NCI-H446 (cell line): ENCODE measurements around the gene CNTFR.
"Not testable (repeated sequence)": the region's sequence is repeated elsewhere in the genome, so short reads cannot be mapped to it uniquely, and the experiment has no call there.

Experiments
- DNase-seq, 2 experiments: peaks; one replicate each; lab custom pipeline; 2025; lab: John Stamatoyannopoulos, UW

CNTFR gene, protein sequence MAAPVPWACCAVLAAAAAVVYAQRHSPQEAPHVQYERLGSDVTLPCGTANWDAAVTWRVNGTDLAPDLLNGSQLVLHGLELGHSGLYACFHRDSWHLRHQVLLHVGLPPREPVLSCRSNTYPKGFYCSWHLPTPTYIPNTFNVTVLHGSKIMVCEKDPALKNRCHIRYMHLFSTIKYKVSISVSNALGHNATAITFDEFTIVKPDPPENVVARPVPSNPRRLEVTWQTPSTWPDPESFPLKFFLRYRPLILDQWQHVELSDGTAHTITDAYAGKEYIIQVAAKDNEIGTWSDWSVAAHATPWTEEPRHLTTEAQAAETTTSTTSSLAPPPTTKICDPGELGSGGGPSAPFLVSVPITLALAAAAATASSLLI

DNA sequence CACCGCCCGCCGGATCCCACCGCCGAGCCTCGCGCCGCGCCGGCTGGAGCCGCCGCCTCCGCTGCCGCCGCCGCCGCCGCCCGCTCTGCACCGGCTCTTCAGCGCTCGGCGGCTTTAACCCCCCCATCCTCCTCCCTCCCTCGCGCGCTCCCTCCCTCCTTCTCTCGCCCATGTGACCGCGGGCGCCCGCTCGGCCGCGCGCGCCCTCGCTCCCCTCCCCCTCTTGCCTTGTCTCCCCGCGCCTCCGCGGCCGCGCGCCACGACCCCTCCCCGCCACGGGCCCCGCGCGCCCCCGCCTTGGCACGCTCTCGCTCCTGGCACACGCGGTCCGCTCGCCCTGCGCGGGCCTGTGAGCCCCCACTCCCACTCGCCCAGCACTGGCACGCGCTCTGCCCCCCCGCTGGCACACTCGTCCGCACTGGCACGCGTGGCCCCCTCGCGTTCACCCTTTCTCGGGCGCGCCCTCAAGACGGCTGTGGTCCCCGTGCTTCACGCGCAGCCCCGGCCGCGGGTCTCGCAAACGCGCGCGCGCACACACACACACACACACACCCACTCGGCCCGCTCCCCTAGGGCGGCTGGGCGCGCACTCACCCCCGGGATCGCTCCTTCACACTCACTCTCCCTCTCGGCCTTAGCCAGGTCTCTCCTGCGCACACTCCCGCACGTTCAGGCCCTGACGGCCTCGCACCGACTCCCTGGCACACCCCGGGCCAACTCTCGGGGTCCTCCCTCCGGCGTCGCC, at the start of gene CNTFR:
CNTFR (minus strand) TSS at position 89 of the 745 bp plus-strand sequence. CDS start 20,743 bp downstream, outside the sequence.
- peak in 1 of 2 experiments; percentile 67 for DNase-seq

- DNase-seq, result not testable (repeated sequence)
These were observed 49.8 kb upstream of the CNTFR start for GRCh38 chr9:34639322-34639721.

DNA sequence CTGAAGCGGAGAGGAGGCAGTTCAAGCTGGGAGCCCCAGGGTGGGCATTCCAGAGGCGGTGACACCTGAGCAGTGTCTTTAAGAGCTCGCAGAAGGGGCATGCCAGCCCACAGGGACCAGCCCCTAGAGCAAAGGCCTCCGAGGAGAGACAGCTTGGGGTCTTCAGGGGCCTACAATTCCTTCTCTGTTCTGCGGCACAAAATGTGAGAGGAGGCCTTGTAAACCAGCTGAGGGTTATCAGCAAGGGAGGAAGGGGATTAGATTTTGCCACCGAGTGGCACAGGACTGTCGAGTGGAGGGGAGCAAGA, 48.6 kb upstream of the CNTFR start:
- DNase-seq, result no peak

GRCh38 chr9:34637356-34638137, 48.0 kb upstream of the CNTFR start, which contains the start of gene SIGMAR1:
SIGMAR1 (minus strand) TSS chr9:34637787; CDS start chr9:34637697, 90 bp downstream.
- DNase-seq, result peak; percentile 91 to 97

DNA sequence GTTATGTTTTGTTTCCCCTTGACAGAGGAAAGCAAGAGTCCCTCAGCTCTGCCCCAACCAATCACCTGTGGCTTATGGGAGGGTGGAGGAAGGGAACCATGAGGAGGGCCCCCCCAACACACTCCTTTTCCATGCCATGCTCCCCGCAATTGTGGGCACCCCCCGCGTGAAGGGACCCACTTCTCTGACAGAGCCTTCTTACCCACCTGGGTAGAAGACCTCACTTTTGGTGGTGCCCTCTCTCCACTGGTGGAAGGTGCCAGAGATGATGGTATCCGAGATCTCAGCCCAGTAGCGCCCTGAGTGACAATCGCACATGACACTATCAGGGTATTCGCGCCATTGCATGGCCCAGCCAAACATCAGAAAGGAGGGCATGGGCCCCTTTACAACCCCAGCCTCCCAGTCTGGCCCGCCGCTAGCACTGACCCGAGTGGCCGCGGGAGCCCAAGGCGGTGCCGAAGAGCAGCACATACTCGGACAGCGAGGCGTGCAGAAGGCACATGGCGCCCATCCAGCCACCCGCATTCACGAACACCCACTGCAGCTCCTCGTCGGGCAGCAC, 47.3 kb upstream of the CNTFR start:
- DNase-seq, result no peak

DNA sequence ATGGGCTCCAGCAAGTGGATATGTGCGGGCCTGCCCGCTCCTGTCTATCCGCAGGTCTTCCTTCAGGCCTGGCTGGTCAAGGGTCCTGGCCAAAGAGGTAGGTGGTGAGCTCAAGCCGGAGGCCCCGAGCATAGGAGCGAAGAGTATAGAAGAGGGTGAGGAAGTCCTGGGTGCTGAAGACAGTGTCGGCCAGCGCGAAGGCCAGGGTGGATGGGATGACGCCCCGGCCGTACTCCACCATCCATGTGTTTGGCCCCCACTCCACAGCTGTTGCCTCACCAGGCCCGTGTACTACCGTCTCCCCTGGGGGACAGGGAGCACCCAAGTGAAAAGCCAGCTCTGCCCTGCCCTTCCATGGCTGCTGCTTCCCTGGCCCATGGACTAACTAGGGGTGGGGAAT, 46.0 kb upstream of the CNTFR start:
- DNase-seq, result no peak

GRCh38 chr9:34634551-34635248, 45.2 kb upstream of the CNTFR start:
- no peak for DNase-seq

GRCh38 chr9:34633851-34634550, 44.5 kb upstream of the CNTFR start:
- DNase-seq, result peak; percentile 41 to 69

- no peak for DNase-seq
These were observed 43.6 kb upstream of the CNTFR start for GRCh38 chr9:34633166-34633565.

GRCh38 chr9:34630402-34631154, 41.1 kb upstream of the CNTFR start:
- no peak for DNase-seq

DNA sequence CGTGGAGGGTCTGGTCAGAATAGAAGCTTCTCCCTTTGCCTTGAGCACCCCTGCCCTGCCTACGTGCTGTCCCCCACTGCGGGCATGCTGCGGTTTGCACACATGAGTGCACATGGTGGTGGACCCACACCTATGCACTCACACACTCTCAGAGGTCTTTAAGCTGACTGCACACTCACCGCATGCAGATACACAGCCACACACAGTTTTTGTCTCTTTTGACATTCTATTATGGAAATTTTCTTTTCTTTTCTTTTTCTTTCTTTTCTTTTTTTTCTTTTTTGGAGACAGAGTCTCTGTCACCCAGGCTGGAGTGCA, 39.9 kb upstream of the CNTFR start:
- DNase-seq, result no peak

- DNase-seq, result no peak
These were observed 39.3 kb upstream of the CNTFR start, which contains the start of gene ARID3C for GRCh38 chr9:34628656-34629490. ARID3C (minus strand) TSS chr9:34629066; CDS start chr9:34628014, 1,052 bp downstream.

GRCh38 chr9:34627716-34628655, 38.5 kb upstream of the CNTFR start:
- no peak for DNase-seq

DNA sequence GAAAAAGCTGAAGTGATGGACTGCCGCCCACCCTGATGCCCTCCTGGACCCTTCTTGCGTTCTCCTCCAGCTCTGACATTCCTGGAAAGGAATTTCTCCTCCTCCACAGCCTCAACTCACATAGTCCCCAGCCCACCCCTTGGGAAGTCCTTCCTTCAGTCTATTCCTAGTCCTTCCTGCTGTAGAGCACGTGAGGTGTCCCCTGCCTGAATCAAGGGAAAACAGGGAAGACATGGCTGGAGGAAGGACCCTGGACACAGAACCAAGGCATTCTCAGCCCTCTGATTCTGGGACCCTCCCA, 35.6 kb upstream of the CNTFR start:
- no peak for DNase-seq

GRCh38 chr9:34624475-34625185, 35.1 kb upstream of the CNTFR start:
- DNase-seq, result no peak

GRCh38 chr9:34623374-34624235, 34.1 kb upstream of the CNTFR start:
- no peak for DNase-seq
